ENCODE measurements around the gene KRTAP5-11. TPM values are rescaled to one million over a fixed set of nuclear protein-coding genes. Genes with fewer than 3 reads are reported as not detected.
"Not testable (repeated sequence)": the region's sequence is repeated elsewhere in the genome, so short reads cannot be mapped to it uniquely, and the experiment has no call there.

KRTAP5-11 gene
- total and polyA plus RNA-seq, 2 experiments from 2014 or later, result not detected

DNA sequence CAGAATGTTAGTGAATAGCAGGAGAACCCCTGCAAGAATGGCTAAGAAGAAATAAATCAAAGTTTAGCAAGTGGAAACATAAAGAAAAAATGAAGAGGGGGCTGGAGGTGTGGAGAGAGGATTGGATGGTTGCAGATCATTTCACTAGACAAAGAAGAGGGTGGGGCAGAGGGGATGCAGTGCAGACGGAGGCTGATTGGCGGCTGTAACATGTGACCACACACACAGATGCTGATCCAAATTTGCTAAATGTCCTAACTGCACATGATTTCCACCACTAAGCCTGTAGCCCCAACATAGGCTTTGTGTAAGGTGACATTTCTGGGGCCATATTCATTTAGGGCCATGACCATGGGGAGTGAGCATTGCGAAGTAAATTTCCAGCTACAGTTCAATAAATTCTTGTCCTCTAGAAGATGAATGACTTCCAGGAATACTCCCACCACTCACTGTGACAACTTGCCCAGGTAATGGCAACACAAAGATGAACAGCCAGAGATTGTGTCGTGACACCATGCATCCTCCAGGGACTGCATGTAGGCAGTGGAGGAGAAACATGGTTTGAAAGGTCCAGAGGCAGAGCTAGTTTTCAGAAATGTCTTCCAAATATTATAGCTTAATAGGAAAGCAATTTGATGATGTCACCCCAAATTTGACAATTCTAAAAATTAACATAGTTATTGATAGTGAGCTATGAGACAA, 6.8 kb downstream of the KRTAP5-11 start:
- Histone ChIP-seq H3K36me3 (ENCODE audit: low read depth) (no peaks in the 10 kb centered on the region), H3K27me3 (replicated peaks; ENCODE audit: insufficient read depth) (peaks cover 25% of the 10 kb centered on the region; the same call in 1 of the 2 replicates), H3K4me1 (ENCODE audit: insufficient read depth) (no peaks in the 10 kb centered on the region), H4K20me1 (ENCODE audit: insufficient read depth) (no peaks in the 10 kb centered on the region), H3F3A (ENCODE audit: insufficient read depth) (no peaks in the 10 kb centered on the region), H3K27ac (no peak overlapping the region), H3K9me3 (ENCODE audit: low read depth) (no peaks in the 10 kb centered on the region), H3K4me3 (no peak overlapping the region), H2AFZ (no peak overlapping the region), H3K4me2 (ENCODE audit: unreplicated experiment) (no peak overlapping the region), H3K9me2 (ENCODE audit: insufficient read depth) (no peaks in the 10 kb centered on the region), H3K79me2 (ENCODE audit: insufficient read depth) (no peaks in the 10 kb centered on the region), H3K9ac (no peak overlapping the region)
- 32 to 38% methylated on average over 4 of the region's 4 CpGs for WGBS, 2 experiments (ENCODE audit: low coverage in 1 of 2, low lambda C conversion rate in 2 of 2, missing lambda C conversion rate in 2 of 2)
- no peak for DNase-seq
- TF ChIP-seq EZH2phosphoT487 (IDR thresholded peaks at IDR 0.05; ENCODE audit: insufficient read depth, low read depth) (no peak), EZH2 (IDR thresholded peaks at IDR 0.05; ENCODE audit: insufficient read depth, poor library complexity, severe bottlenecking) (no peak)
- in situ Hi-C loops (cut with MboI), result no loop called here

DNA sequence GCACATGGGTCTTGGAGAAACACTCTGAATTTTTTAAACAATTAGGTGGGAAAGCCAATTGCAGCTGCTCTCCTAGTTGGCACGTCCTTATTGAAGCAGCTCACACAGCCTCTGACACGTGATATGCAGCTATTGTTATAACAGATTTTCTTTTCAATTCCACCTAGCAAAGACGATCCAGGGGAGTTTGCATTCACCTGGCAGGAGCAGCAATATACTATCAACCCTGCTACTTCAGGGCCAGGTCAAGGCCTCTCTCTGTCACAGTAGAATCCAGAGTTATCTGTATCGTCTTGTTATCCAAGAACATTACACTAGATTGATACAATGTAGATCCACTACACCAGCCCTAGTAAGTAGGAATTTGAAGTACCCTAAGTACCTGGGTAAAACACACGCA, 8.3 kb downstream of the KRTAP5-11 start:
- Histone ChIP-seq H3K4me2 (ENCODE audit: unreplicated experiment) (no peak overlapping the region), H3K27ac (no peak overlapping the region), H3K9me3 (ENCODE audit: low read depth) (no peaks in the 10 kb centered on the region), H4K20me1 (ENCODE audit: insufficient read depth) (no peaks in the 10 kb centered on the region), H3K4me3 (no peak overlapping the region), H3K9me2 (ENCODE audit: insufficient read depth) (no peaks in the 10 kb centered on the region), H3K79me2 (ENCODE audit: insufficient read depth) (no peaks in the 10 kb centered on the region), H3K36me3 (ENCODE audit: low read depth) (no peaks in the 10 kb centered on the region), H3K27me3 (replicated peaks; ENCODE audit: insufficient read depth) (peaks cover 25% of the 10 kb centered on the region; the same call in 1 of the 2 replicates), H3F3A (ENCODE audit: insufficient read depth) (no peaks in the 10 kb centered on the region), H3K4me1 (ENCODE audit: insufficient read depth) (no peaks in the 10 kb centered on the region), H2AFZ (no peak overlapping the region), H3K9ac (no peak overlapping the region)
- in situ Hi-C loops (cut with MboI), result no loop called here
- TF ChIP-seq EZH2phosphoT487 (IDR thresholded peaks at IDR 0.05; ENCODE audit: insufficient read depth, low read depth), result no peak
- TF ChIP-seq EZH2 (IDR thresholded peaks at IDR 0.05; ENCODE audit: insufficient read depth, poor library complexity, severe bottlenecking), result no peak
- 23 to 30% methylated on average over 5 of the region's 5 CpGs for WGBS, 2 experiments (ENCODE audit: low coverage in 1 of 2, low lambda C conversion rate in 2 of 2, missing lambda C conversion rate in 2 of 2)
- DNase-seq, result no peak

DNA sequence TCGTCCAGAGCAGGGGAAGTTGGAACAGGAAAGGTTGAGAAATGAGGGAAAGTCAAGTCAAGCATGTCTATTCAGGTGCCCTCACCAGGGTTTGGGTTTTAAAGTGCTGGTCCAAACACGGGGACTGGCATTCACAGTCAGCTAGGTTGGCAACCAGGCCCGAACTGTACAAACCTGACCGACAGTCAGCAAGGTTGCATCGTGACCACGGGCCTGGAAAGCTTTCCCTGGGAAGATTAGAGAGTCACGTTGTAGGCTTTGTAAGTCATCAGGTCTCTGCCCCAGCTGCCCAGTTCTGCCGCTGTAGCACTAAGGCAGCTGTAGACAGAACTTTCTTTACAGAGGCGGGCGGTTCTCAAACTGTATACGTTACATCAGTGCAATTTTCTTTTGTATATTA, 9.9 kb downstream of the KRTAP5-11 start:
- no peaks in the 10 kb centered on the region for H3K9me3 ChIP-seq (ENCODE audit: low read depth)
- H3K9me2 ChIP-seq (ENCODE audit: insufficient read depth), result no peaks in the 10 kb centered on the region
- H3K27me3 ChIP-seq (replicated peaks; ENCODE audit: insufficient read depth), result peaks cover 32% of the 10 kb centered on the region
- no peaks in the 10 kb centered on the region for H3F3A ChIP-seq (ENCODE audit: insufficient read depth)
- H3K4me2 ChIP-seq (ENCODE audit: unreplicated experiment), result no peak overlapping the region
- in situ Hi-C loops (cut with MboI), result no loop called here
- WGBS, 2 experiments (ENCODE audit: low coverage in 1 of 2, low lambda C conversion rate in 2 of 2, missing lambda C conversion rate in 2 of 2), result 54 to 58% methylated on average over 11 of the region's 11 CpGs
- no peak overlapping the region for H3K9ac ChIP-seq
- H2AFZ ChIP-seq, result no peak overlapping the region
- no peaks in the 10 kb centered on the region for H3K79me2 ChIP-seq (ENCODE audit: insufficient read depth)
- H3K36me3 ChIP-seq (ENCODE audit: low read depth), result no peaks in the 10 kb centered on the region
- no peaks in the 10 kb centered on the region for H4K20me1 ChIP-seq (ENCODE audit: insufficient read depth)
- no peaks in the 10 kb centered on the region for H3K4me1 ChIP-seq (ENCODE audit: insufficient read depth)
- no peak overlapping the region for H3K4me3 ChIP-seq
- no peak for DNase-seq
- TF ChIP-seq EZH2 (IDR thresholded peaks at IDR 0.05; ENCODE audit: insufficient read depth, poor library complexity, severe bottlenecking), result no peak
- TF ChIP-seq EZH2phosphoT487 (IDR thresholded peaks at IDR 0.05; ENCODE audit: insufficient read depth, low read depth), result no peak
- no peak overlapping the region for H3K27ac ChIP-seq

DNA sequence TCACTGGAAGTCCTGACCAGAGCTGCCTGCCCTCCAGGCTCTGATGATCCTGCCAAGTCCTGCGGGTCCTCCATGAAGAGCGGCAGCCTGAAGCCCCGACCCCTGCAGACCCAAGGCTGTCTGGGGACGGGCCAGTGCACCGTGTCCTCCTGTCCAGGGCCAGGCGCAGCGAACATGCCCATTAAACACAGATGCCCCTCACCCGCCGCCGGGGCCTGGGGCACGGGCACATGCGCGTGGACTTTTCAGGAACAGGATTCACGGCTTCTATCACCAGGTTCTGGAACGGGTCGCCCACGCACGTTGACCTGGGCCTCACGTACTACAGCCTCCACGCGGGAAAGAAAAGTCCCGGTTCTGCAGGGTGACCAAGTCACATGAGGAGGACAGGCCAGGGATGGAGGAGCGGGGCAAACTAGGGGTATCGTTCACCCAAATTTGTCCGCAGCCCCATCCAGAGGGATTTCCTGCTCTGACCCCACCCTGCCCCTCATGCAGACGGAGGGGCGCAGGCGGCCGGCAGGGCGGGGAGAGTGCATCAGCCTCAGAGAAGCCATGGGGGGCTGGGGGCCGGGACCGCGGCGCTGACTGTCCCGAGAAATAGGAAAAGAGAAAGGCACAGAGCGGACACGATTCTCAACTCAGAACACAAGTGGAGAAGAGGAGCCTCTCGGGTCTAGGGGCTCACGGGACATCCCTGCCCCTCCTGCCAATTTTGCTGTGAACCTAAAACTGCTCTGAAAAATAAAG, 11.4 kb downstream of the KRTAP5-11 start:
- DNase-seq; H3K4me3 ChIP-seq; H3K9me3 ChIP-seq (ENCODE audit: low read depth); H3K4me1 ChIP-seq (ENCODE audit: insufficient read depth); in situ Hi-C loops (cut with MboI); H3K79me2 ChIP-seq (ENCODE audit: insufficient read depth); H3F3A ChIP-seq (ENCODE audit: insufficient read depth); H2AFZ ChIP-seq; H3K9me2 ChIP-seq (ENCODE audit: insufficient read depth); H3K36me3 ChIP-seq (ENCODE audit: low read depth); H3K27ac ChIP-seq; H3K4me2 ChIP-seq (ENCODE audit: unreplicated experiment); H4K20me1 ChIP-seq (ENCODE audit: insufficient read depth); H3K9ac ChIP-seq: not testable (repeated sequence)
- H3K27me3 ChIP-seq (replicated peaks; ENCODE audit: insufficient read depth), result peaks cover 32% of the 10 kb centered on the region
- WGBS, 2 experiments (ENCODE audit: low coverage in 1 of 2, low lambda C conversion rate in 2 of 2, missing lambda C conversion rate in 2 of 2), result 78 to 79% methylated on average over 26 to 39 of the region's 39 CpGs

Measured in GM23248 (cell line).